PC-3 (cell line): ENCODE measurements around the gene RCN1. TPM values are rescaled to one million over a fixed set of nuclear protein-coding genes. Genes with fewer than 3 reads are reported as not detected.
A peak's percentile ranks its signal among the peaks of the same experiment; 100 is the strongest.

Experiments used
- ATAC-seq: fragments of 200-7000 bp; cut with Tn5 transposase; 2 replicates; pipeline ENCODE4 v1.9.1; 2020; ENCODE audit warnings: mild to moderate bottlenecking, moderate library complexity
- BruUV-seq: library from RNA; stranded (reverse); fragments of 400-500 nt; replicated peaks from 2 replicates; lab custom pipeline; 2021; lab: Mats Ljungman, UMichigan
- CTCF ChIA-PET: fragments of 300-600 bp; sonication (Branson Sonifier 250); formaldehyde crosslinking; loops from one replicate; lab custom pipeline; 2022; ENCODE audit warnings: antibody characterized with exemption; lab: Charles Lee
- POLR2A ChIA-PET: fragments of 300-600 bp; sonication (Branson Sonifier 250); formaldehyde crosslinking; loops from one replicate; lab custom pipeline; 2022; ENCODE audit warnings: antibody characterized with exemption; ENCODE audit not compliant: unreplicated experiment; lab: Charles Lee
- DNase-seq: peaks from one replicate; pipeline ENCODE4 v3.0.0-alpha.2; 2015
- H2AFZ ChIP-seq: fragments of 300-600 bp; sonication (generic); 2 replicates; pipeline ENCODE4 v1.6.0; 2016; ENCODE audit warnings: antibody characterized with exemption, low read length
- H3F3A ChIP-seq: fragments of 300-600 bp; sonication (generic); one replicate; pipeline ENCODE4 v1.6.0; 2017; ENCODE audit warnings: antibody characterized with exemption, low read length, control low read depth, mild to moderate bottlenecking; ENCODE audit not compliant: unreplicated experiment
- H3K27ac ChIP-seq: fragments of 300-600 bp; sonication (generic); 2 replicates; pipeline ENCODE4 v1.5.1; 2016; ENCODE audit warnings: mild to moderate bottlenecking, low read length
- H3K27me3 ChIP-seq: fragments of 300-600 bp; sonication (generic); 2 replicates; pipeline ENCODE4 v1.6.1; 2016; ENCODE audit warnings: low read length, mixed read lengths
- H3K36me3 ChIP-seq: fragments of 300-600 bp; sonication (generic); 2 replicates; pipeline ENCODE4 v1.6.1; 2016; ENCODE audit warnings: low read depth, mixed run types, low read length, mixed read lengths
- H3K4me1 ChIP-seq: fragments of 300-600 bp; sonication (generic); 2 replicates; pipeline ENCODE4 v1.5.1; 2016; ENCODE audit warnings: low read length; ENCODE audit not compliant: insufficient read depth
- H3K4me2 ChIP-seq: fragments of 300-600 bp; sonication (generic); 2 replicates; pipeline ENCODE4 v1.6.0; 2016; ENCODE audit warnings: low read length
- H3K4me3 ChIP-seq: fragments of 300-600 bp; sonication (generic); 2 replicates; pipeline ENCODE4 v1.5.1; 2016; ENCODE audit warnings: mild to moderate bottlenecking, low read length, mixed read lengths
- H3K79me2 ChIP-seq: fragments of 300-600 bp; sonication (generic); 2 replicates; pipeline ENCODE4 v1.6.1; 2017; ENCODE audit warnings: low read length, mixed read lengths
- H3K9ac ChIP-seq: fragments of 300-600 bp; sonication (generic); 2 replicates; pipeline ENCODE4 v1.6.0; 2016; ENCODE audit warnings: mild to moderate bottlenecking, low read length
- H3K9me2 ChIP-seq: fragments of 300-600 bp; sonication (generic); replicated peaks from 2 replicates; pipeline ENCODE4 v1.6.1; 2016; ENCODE audit warnings: mixed run types, low read length, mixed read lengths
- H3K9me3 ChIP-seq: fragments of 300-600 bp; sonication (generic); 2 replicates; pipeline ENCODE4 v1.6.1; 2016; ENCODE audit warnings: low read length, mixed read lengths
- H4K20me1 ChIP-seq: fragments of 300-600 bp; sonication (generic); 2 replicates; pipeline ENCODE4 v1.6.1; 2016; ENCODE audit warnings: low read length, mixed read lengths
- CTCF ChIP-seq: fragments of 300-600 bp; sonication (generic); conservative IDR thresholded peaks from 2 replicates; pipeline ENCODE4 v1.5.1; 2017; ENCODE audit warnings: antibody characterized with exemption, low read depth, mild to moderate bottlenecking, low read length
- EZH2 ChIP-seq: fragments of 300-600 bp; sonication (generic); IDR thresholded peaks from one replicate; pipeline ENCODE4 v1.6.1; 2017; ENCODE audit warnings: antibody characterized with exemption, mild to moderate bottlenecking, low read length; ENCODE audit not compliant: unreplicated experiment
- EZH2phosphoT487 ChIP-seq: fragments of 300-600 bp; sonication (generic); IDR thresholded peaks from 2 replicates; pipeline ENCODE4 v1.6.1; 2018; ENCODE audit warnings: mild to moderate bottlenecking, antibody characterized with exemption, low read length, borderline replicate concordance
- intact Hi-C: fragments of 100-400 bp; cut with micrococcal nuclease; formaldehyde crosslinking; loops from 2 replicates; pipeline ENCODE4 v1.9.0; 2023
- total RNA-seq: library from RNA; depleted of rRNA; stranded (reverse); fragments of >200 nt; gene quantifications from 2 replicates; pipeline ENCODE4 v1.2.3, GENCODE V29; 2014

The RCN1 gene
- total RNA-seq, 1 experiment from 2014 or later = 110 TPM

- Histone ChIP-seq H3K9me2 (no peaks in the 10 kb centered on the region), H3K4me2 (no peak overlapping the region), H3K9me3 (no peaks in the 10 kb centered on the region), H3K79me2 (no peaks in the 10 kb centered on the region), H3K27ac (no peak overlapping the region), H3K4me1 (no peaks in the 10 kb centered on the region), H3K27me3 (peaks cover 43% of the 10 kb centered on the region), H3K9ac (no peak overlapping the region), H3K36me3 (no peaks in the 10 kb centered on the region), H4K20me1 (no peaks in the 10 kb centered on the region), H3K4me3 (no peak overlapping the region), H2AFZ (no peak overlapping the region), H3F3A (no peaks in the 10 kb centered on the region)
- ChIA-PET CTCF (no interaction called here), POLR2A (no interaction called here)
- no peak for ATAC-seq
- no TSS peak for BruUV-seq
- no peak for TF ChIP-seq EZH2phosphoT487
- TF ChIP-seq CTCF = no peak
- no peak for TF ChIP-seq EZH2
- DNase-seq = no peak
- intact Hi-C loops = no loop called here
Measured at GRCh38 chr11:32055861-32056260, 35.0 kb upstream of the RCN1 start.

GRCh38 chr11:32056438-32056837 lies 34.4 kb upstream of the RCN1 start:
- intact Hi-C loops = no loop called here
- no peaks in the 10 kb centered on the region for H4K20me1 ChIP-seq
- BruUV-seq = no TSS peak
- no peak overlapping the region for H3K4me2 ChIP-seq
- peaks cover 43% of the 10 kb centered on the region for H3K27me3 ChIP-seq
- H3K9ac ChIP-seq = no peak overlapping the region
- no peak for ATAC-seq
- DNase-seq = peak; percentile 32
- CTCF ChIA-PET = no interaction called here
- no peaks in the 10 kb centered on the region for H3K36me3 ChIP-seq
- POLR2A ChIA-PET = no interaction called here
- no peaks in the 10 kb centered on the region for H3K4me1 ChIP-seq
- H3K9me3 ChIP-seq = no peaks in the 10 kb centered on the region
- H3F3A ChIP-seq = no peaks in the 10 kb centered on the region
- no peak overlapping the region for H3K4me3 ChIP-seq
- TF ChIP-seq EZH2 (no peak), EZH2phosphoT487 (no peak), CTCF (no peak)
- H3K79me2 ChIP-seq = no peaks in the 10 kb centered on the region
- no peaks in the 10 kb centered on the region for H3K9me2 ChIP-seq
- no peak overlapping the region for H2AFZ ChIP-seq
- H3K27ac ChIP-seq = no peak overlapping the region

GRCh38 chr11:32059686-32060462 lies 31.0 kb upstream of the RCN1 start:
- POLR2A ChIA-PET = no interaction called here
- ATAC-seq (no peak), DNase-seq (no peak)
- no peak overlapping the region for H3K4me2 ChIP-seq
- H3K27me3 ChIP-seq = peaks cover 27% of the 10 kb centered on the region
- no TSS peak for BruUV-seq
- no peak overlapping the region for H2AFZ ChIP-seq
- H3K36me3 ChIP-seq = no peaks in the 10 kb centered on the region
- H3F3A ChIP-seq = no peaks in the 10 kb centered on the region
- no peaks in the 10 kb centered on the region for H3K9me2 ChIP-seq
- no peak overlapping the region for H3K27ac ChIP-seq
- intact Hi-C loops = no loop called here
- no peak overlapping the region for H3K9ac ChIP-seq
- H3K4me1 ChIP-seq = no peaks in the 10 kb centered on the region
- H3K79me2 ChIP-seq = no peaks in the 10 kb centered on the region
- H3K9me3 ChIP-seq = no peaks in the 10 kb centered on the region
- H3K4me3 ChIP-seq = no peak overlapping the region
- TF ChIP-seq EZH2phosphoT487 (no peak), EZH2 (no peak), CTCF (no peak)
- CTCF ChIA-PET = no interaction called here
- H4K20me1 ChIP-seq = no peaks in the 10 kb centered on the region
